ENCODE measurements around the gene IL21R. TPM values are rescaled to one million over a fixed set of nuclear protein-coding genes. Genes with fewer than 3 reads are reported as not detected.
"Not testable (repeated sequence)": the region's sequence is repeated elsewhere in the genome, so short reads cannot be mapped to it uniquely, and the experiment has no call there.

Gene IL21R
- total RNA-seq, 1 donor: 10.1 TPM

DNA sequence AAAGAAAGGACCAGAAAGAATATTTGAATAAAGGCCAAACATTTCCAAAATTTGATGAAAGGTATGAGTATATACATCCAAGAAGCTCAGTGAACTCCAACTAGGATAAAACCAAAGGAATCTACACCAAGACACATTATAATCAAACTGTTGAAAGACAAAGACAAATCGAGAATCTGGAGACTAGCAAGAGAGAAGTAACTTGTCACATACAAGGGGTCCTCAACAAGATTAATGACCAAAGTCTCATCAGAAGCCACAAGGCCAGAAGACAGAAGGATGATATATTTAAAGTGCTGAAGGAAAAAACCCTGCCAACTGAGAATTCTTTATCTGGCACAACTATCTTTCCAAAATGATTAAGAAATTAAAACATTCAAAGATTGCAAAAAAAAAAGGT is 9.3 kb upstream of the IL21R start:
- Histone ChIP-seq H4K20me1 (ENCODE audit: insufficient read depth, low read length) (no peaks in the 10 kb centered on the region), H2AFZ (ENCODE audit: low read length) (no peak overlapping the region), H3K4me3 (ENCODE audit: insufficient read depth, low read length) (no peak overlapping the region), H3K9me3 (ENCODE audit: low read depth, low read length) (no peaks in the 10 kb centered on the region), H3K4me1 (ENCODE audit: insufficient read depth, low read length) (no peaks in the 10 kb centered on the region), H3K79me2 (ENCODE audit: insufficient read depth, low read length) (no peaks in the 10 kb centered on the region), H3K36me3 (ENCODE audit: insufficient read depth, low read length) (no peaks in the 10 kb centered on the region), H3K27ac (ENCODE audit: low read depth, low read length) (no peak overlapping the region), H3K27me3 (ENCODE audit: insufficient read depth, low read length) (no peaks in the 10 kb centered on the region), H3K4me2 (ENCODE audit: insufficient read depth, low read length) (no peak overlapping the region)
- no peak for TF ChIP-seq CTCF (IDR thresholded peaks at IDR 0.05; ENCODE audit: extremely low read depth, low read depth, low read length)
- no peak for DNase-seq (ENCODE audit: insufficient read length, low spot score, missing footprints)

- Histone ChIP-seq H3K9me3 (ENCODE audit: low read depth, low read length) (no peaks in the 10 kb centered on the region), H2AFZ (ENCODE audit: low read length) (no peak overlapping the region), H3K79me2 (ENCODE audit: insufficient read depth, low read length) (no peaks in the 10 kb centered on the region), H4K20me1 (ENCODE audit: insufficient read depth, low read length) (no peaks in the 10 kb centered on the region), H3K4me1 (ENCODE audit: insufficient read depth, low read length) (no peaks in the 10 kb centered on the region), H3K4me3 (ENCODE audit: insufficient read depth, low read length) (no peak overlapping the region), H3K27me3 (ENCODE audit: insufficient read depth, low read length) (no peaks in the 10 kb centered on the region), H3K36me3 (ENCODE audit: insufficient read depth, low read length) (no peaks in the 10 kb centered on the region), H3K4me2 (ENCODE audit: insufficient read depth, low read length) (no peak overlapping the region), H3K27ac (ENCODE audit: low read depth, low read length) (no peak overlapping the region)
- TF ChIP-seq CTCF (IDR thresholded peaks at IDR 0.05; ENCODE audit: extremely low read depth, low read depth, low read length): no peak
- no peak for DNase-seq (ENCODE audit: insufficient read length, low spot score, missing footprints)
Observed at GRCh38 chr16:27394516-27394915, 7.5 kb upstream of the IL21R start.

DNA sequence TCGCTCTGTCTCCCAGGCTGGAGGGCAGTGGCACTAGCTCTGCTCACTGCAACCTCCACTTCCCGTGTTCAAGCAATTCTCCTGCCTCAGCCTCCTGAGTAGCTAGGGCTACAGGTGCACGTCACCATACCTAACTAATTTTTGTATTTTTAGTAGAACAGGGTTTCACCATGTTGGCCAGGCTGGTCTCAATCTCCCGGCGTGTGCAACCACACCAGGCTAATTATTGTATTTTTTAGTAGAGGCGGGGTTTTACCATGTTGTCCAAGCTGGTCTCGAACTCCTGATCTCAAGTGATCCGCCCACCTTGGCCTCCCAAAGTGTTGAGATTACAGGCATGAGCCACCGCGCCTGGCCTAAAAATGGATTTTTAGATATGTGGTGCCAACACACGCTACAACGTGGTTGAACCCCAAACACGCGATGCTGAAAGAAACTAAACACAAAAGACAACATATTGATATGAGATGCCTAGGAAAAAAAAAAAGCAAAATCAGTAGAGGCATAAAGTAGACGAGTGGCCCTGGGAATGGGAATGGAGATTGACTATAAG is 3.6 kb upstream of the IL21R start:
- H2AFZ ChIP-seq (ENCODE audit: low read length); H3K36me3 ChIP-seq (ENCODE audit: insufficient read depth, low read length); H3K79me2 ChIP-seq (ENCODE audit: insufficient read depth, low read length): not testable (repeated sequence)

GRCh38 chr16:27398894-27399853 is 2.8 kb upstream of the IL21R start:
- no peaks in the 10 kb centered on the region for H3K9me3 ChIP-seq (ENCODE audit: low read depth, low read length)
- no peaks in the 10 kb centered on the region for H3K79me2 ChIP-seq (ENCODE audit: insufficient read depth, low read length)
- no peak overlapping the region for H3K4me2 ChIP-seq (ENCODE audit: insufficient read depth, low read length)
- no peak for TF ChIP-seq CTCF (IDR thresholded peaks at IDR 0.05; ENCODE audit: extremely low read depth, low read depth, low read length)
- H3K27me3 ChIP-seq (ENCODE audit: insufficient read depth, low read length): no peaks in the 10 kb centered on the region
- no peak overlapping the region for H3K27ac ChIP-seq (ENCODE audit: low read depth, low read length)
- H2AFZ ChIP-seq (ENCODE audit: low read length): no peak overlapping the region
- H3K4me3 ChIP-seq (ENCODE audit: insufficient read depth, low read length): no peak overlapping the region
- no peaks in the 10 kb centered on the region for H3K36me3 ChIP-seq (ENCODE audit: insufficient read depth, low read length)
- H3K4me1 ChIP-seq (ENCODE audit: insufficient read depth, low read length): peaks cover 25% of the 10 kb centered on the region
- DNase-seq (ENCODE audit: insufficient read length, low spot score, missing footprints): no peak
- no peaks in the 10 kb centered on the region for H4K20me1 ChIP-seq (ENCODE audit: insufficient read depth, low read length)

More for the DNA sequence above, 3.6 kb upstream of the IL21R start:
- peaks cover 25% of the 10 kb centered on the region for H3K4me1 ChIP-seq (ENCODE audit: insufficient read depth, low read length)
- H3K9me3 ChIP-seq (ENCODE audit: low read depth, low read length); H3K4me2 ChIP-seq (ENCODE audit: insufficient read depth, low read length); H3K4me3 ChIP-seq (ENCODE audit: insufficient read depth, low read length); DNase-seq (ENCODE audit: insufficient read length, low spot score, missing footprints); H4K20me1 ChIP-seq (ENCODE audit: insufficient read depth, low read length); H3K27me3 ChIP-seq (ENCODE audit: insufficient read depth, low read length); H3K27ac ChIP-seq (ENCODE audit: low read depth, low read length): not testable (repeated sequence)
